Left ventricle myocardium inferior (tissue), 1 donor: ENCODE data around the gene CDIP1. TPM values are rescaled to one million over a fixed set of nuclear protein-coding genes. Genes with fewer than 3 reads are reported as not detected.

Experiments
- DNase-seq: peaks from one replicate; pipeline ENCODE4 v3.0.0-alpha.2; 2020
- H3K27ac ChIP-seq: fragments of 200-600 bp; replicated peaks from 2 replicates; pipeline ENCODE4 v1.8.0; 2021
- H3K27me3 ChIP-seq: fragments of 200-600 bp; 2 replicates; pipeline ENCODE4 v1.8.0; 2021; ENCODE audit warnings: low read depth
- H3K36me3 ChIP-seq: fragments of 200-600 bp; 2 replicates; pipeline ENCODE4 v1.8.0; 2021
- H3K4me1 ChIP-seq: fragments of 200-600 bp; 2 replicates; pipeline ENCODE4 v1.8.0; 2021
- H3K4me3 ChIP-seq: fragments of 200-600 bp; 2 replicates; pipeline ENCODE4 v1.8.0; 2021; ENCODE audit warnings: mild to moderate bottlenecking, moderate library complexity
- H3K9me3 ChIP-seq: fragments of 200-600 bp; replicated peaks from 2 replicates; pipeline ENCODE4 v1.8.0; 2021
- CTCF ChIP-seq: fragments of 200-600 bp; IDR thresholded peaks from 2 replicates; pipeline ENCODE4 v1.8.0; 2021; ENCODE audit warnings: antibody characterized with exemption, mild to moderate bottlenecking, borderline replicate concordance
- intact Hi-C: fragments of 100-400 bp; cut with micrococcal nuclease; formaldehyde crosslinking; loops from one replicate; pipeline ENCODE4 v1.11.0; 2022
- total RNA-seq: library from RNA; stranded (reverse); fragmentation: NEBNext Ultra II Directional; extraction: Animal tissue kit (Norgen Biotek cat#: 25700); gene quantifications from one replicate; pipeline ENCODE4 v1.2.1, GENCODE V29; 2021
- donor health status: DM: no; HTN: yes; CAD: no; lungs with severe emphysema.

CDIP1 gene
- total RNA-seq, 1 donor from 2014 or later: 48.5 TPM

- no peaks in the 10 kb centered on the region for H3K36me3 ChIP-seq
- no peak overlapping the region for H3K4me3 ChIP-seq
- intact Hi-C loops: no loop called here
- peaks cover 2% of the 10 kb centered on the region for H3K27me3 ChIP-seq
- no peaks in the 10 kb centered on the region for H3K9me3 ChIP-seq
- TF ChIP-seq CTCF: no peak
- H3K27ac ChIP-seq: no peak overlapping the region
- no peak for DNase-seq
- H3K4me1 ChIP-seq: no peaks in the 10 kb centered on the region
Measured at GRCh38 chr16:4566144-4566543, 27.6 kb upstream of the CDIP1 start.

GRCh38 chr16:4564661-4565267 is 26.2 kb upstream of the CDIP1 start:
- DNase-seq: no peak
- intact Hi-C loops: no loop called here
- TF ChIP-seq CTCF: no peak
- Histone ChIP-seq H3K27ac (no peak overlapping the region), H3K9me3 (no peaks in the 10 kb centered on the region), H3K4me3 (no peak overlapping the region), H3K4me1 (no peaks in the 10 kb centered on the region), H3K27me3 (no peaks in the 10 kb centered on the region), H3K36me3 (no peaks in the 10 kb centered on the region)

- no peaks in the 10 kb centered on the region for H3K4me1 ChIP-seq
- no peak for TF ChIP-seq CTCF
- no peaks in the 10 kb centered on the region for H3K36me3 ChIP-seq
- H3K9me3 ChIP-seq: no peaks in the 10 kb centered on the region
- DNase-seq: no peak
- no peak overlapping the region for H3K4me3 ChIP-seq
- H3K27ac ChIP-seq: no peak overlapping the region
- H3K27me3 ChIP-seq: no peaks in the 10 kb centered on the region
- intact Hi-C loops: no loop called here
Measured at GRCh38 chr16:4561596-4561995, 23.0 kb upstream of the CDIP1 start.

- no peak for TF ChIP-seq CTCF
- Histone ChIP-seq H3K27me3 (no peaks in the 10 kb centered on the region), H3K36me3 (no peaks in the 10 kb centered on the region), H3K9me3 (no peaks in the 10 kb centered on the region), H3K4me3 (no peak overlapping the region), H3K27ac (no peak overlapping the region), H3K4me1 (no peaks in the 10 kb centered on the region)
- intact Hi-C loops: loop anchor here (10.0 kb wide), 1 partner anchor 63 kb away; no protein-coding TSS in a partner anchor
- no peak for DNase-seq
Measured at GRCh38 chr16:4557973-4558372, 19.4 kb upstream of the CDIP1 start.

- no peaks in the 10 kb centered on the region for H3K27me3 ChIP-seq
- intact Hi-C loops: loop anchor here (10.0 kb wide), 1 partner anchor 62 kb away; no protein-coding TSS in a partner anchor
- no peaks in the 10 kb centered on the region for H3K36me3 ChIP-seq
- no peak for DNase-seq
- no peak overlapping the region for H3K4me3 ChIP-seq
- no peaks in the 10 kb centered on the region for H3K9me3 ChIP-seq
- H3K27ac ChIP-seq: no peak overlapping the region
- H3K4me1 ChIP-seq: no peaks in the 10 kb centered on the region
- no peak for TF ChIP-seq CTCF
Measured at GRCh38 chr16:4556580-4556979, 18.0 kb upstream of the CDIP1 start.
